GM19324 (cell line): Measurements from ENCODE around the gene CALML5.

Source experiments
- ATAC-seq: cut with Tn5 transposase; IDR thresholded peaks from one replicate; pipeline ENCODE4 v1.9.1; 2021; ENCODE audit warnings: mild to moderate bottlenecking, moderate library complexity; ENCODE audit not compliant: unreplicated experiment, low FRiP score

Gene CALML5

GRCh38 chr10:5503477-5503835 is 4.1 kb upstream of the CALML5 start:
- ATAC-seq: no peak

GRCh38 chr10:5502571-5503476 is 3.5 kb upstream of the CALML5 start:
- ATAC-seq: no peak

GRCh38 chr10:5502061-5502521 is 2.7 kb upstream of the CALML5 start:
- ATAC-seq: no peak

- no peak for ATAC-seq
These were observed 1.5 kb upstream of the CALML5 start for GRCh38 chr10:5500910-5501309.

GRCh38 chr10:5500162-5500670 is 846 bp upstream of the CALML5 start:
- no peak for ATAC-seq

GRCh38 chr10:5498791-5499492 is 428 bp downstream of the CALML5 start:
- no peak for ATAC-seq

GRCh38 chr10:5497948-5498730 is 1.2 kb downstream of the CALML5 start:
- ATAC-seq: no peak

GRCh38 chr10:5497289-5497688 is 2.1 kb downstream of the CALML5 start:
- ATAC-seq: no peak

GRCh38 chr10:5496261-5497250 is 2.8 kb downstream of the CALML5 start:
- no peak for ATAC-seq

- ATAC-seq: no peak
These were observed 4.8 kb downstream of the CALML5 start for GRCh38 chr10:5494611-5495010.

GRCh38 chr10:5493691-5494090 is 5.7 kb downstream of the CALML5 start:
- ATAC-seq: no peak

- no peak for ATAC-seq
These were observed 6.3 kb downstream of the CALML5 start for GRCh38 chr10:5492929-5493576.

- no peak for ATAC-seq
These were observed 7.0 kb downstream of the CALML5 start for GRCh38 chr10:5492322-5492855.

GRCh38 chr10:5491477-5491876 is 7.9 kb downstream of the CALML5 start:
- ATAC-seq: no peak

- no peak for ATAC-seq
These were observed 8.5 kb downstream of the CALML5 start for GRCh38 chr10:5490698-5491464.

GRCh38 chr10:5490032-5490431 is 9.3 kb downstream of the CALML5 start:
- ATAC-seq: no peak

GRCh38 chr10:5488272-5489161 is 10.9 kb downstream of the CALML5 start:
- ATAC-seq: no peak
